ENCODE data around the gene TCEANC2. TPM values are rescaled to one million over a fixed set of nuclear protein-coding genes. Genes with fewer than 3 reads are reported as not detected.

The TCEANC2 gene
- total and polyA plus RNA-seq, 4 donors: 0.89 to 2.1 (median 1.7) TPM

DNA sequence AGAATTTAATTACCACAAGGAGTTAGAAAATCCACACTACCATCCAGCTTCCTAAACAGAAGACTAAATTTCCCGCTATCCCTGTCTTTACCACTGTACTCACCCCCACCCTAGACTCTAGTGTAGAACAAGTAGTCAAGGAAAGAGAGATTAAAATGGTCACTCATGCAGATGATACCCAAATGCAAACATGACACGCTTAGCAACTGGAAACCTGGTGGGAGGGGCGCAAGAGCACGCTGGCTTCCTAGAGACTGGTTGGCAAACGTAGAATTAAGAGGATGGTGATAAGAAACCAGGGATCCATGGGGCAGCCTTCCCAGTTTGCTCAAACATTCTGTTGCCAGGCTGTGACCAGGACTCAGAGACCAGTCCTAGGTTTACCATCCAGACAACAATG is 25.6 kb upstream of the TCEANC2 start:
- WGBS: 86% methylated on average over 5 of the region's 5 CpGs
- Histone ChIP-seq H3K27ac (ENCODE audit: low read depth in 1 of 2, low read length in 2 of 2) (no peak overlapping the region), H3K4me3 (ENCODE audit: low read depth in 1 of 3, low read length in 3 of 3) (no peak overlapping the region), H3K4me1 (ENCODE audit: control insufficient read depth in 4 of 4, insufficient read depth in 4 of 4, low read length in 3 of 4) (no peaks in the 10 kb centered on the region), H3K9ac (ENCODE audit: low read depth in 1 of 2, low read length in 2 of 2) (no peak overlapping the region), H3K36me3 (ENCODE audit: control insufficient read depth in 4 of 4, insufficient read depth in 3 of 4, low read depth in 1 of 4, low read length in 3 of 4) (peaks cover 0 to 30% (median 15%) of the 10 kb centered on the region in 4 donors), H3K9me3 (ENCODE audit: control insufficient read depth in 4 of 4, low read length in 3 of 4) (no peaks in the 10 kb centered on the region), H3K27me3 (ENCODE audit: control insufficient read depth in 4 of 4, insufficient read depth in 4 of 4, low read length in 3 of 4) (no peaks in the 10 kb centered on the region)
- no peak for DNase-seq (ENCODE audit: low spot score)
- TF ChIP-seq EGR1 (IDR thresholded peaks at IDR 0.05; ENCODE audit: low read depth in 2 of 2) (no peak), JUND (IDR thresholded peaks at IDR 0.05) (no peak), FOXA2 (IDR thresholded peaks at IDR 0.05) (no peak), YY1 (IDR thresholded peaks at IDR 0.05) (no peak), REST (IDR thresholded peaks at IDR 0.05) (no peak), RXRA (IDR thresholded peaks at IDR 0.05) (no peak), RAD21 (IDR thresholded peaks at IDR 0.05) (no peak), ATF3 (IDR thresholded peaks at IDR 0.05) (no peak), TAF1 (conservative IDR thresholded peaks at IDR 0.05) (no peak), GABPA (IDR thresholded peaks at IDR 0.05 in 1 of 2, conservative IDR thresholded peaks at IDR 0.05 in 1 of 2) (no peak), HNF4A (conservative IDR thresholded peaks at IDR 0.05) (no peak)
- TF ChIP-seq, protein P1, sequence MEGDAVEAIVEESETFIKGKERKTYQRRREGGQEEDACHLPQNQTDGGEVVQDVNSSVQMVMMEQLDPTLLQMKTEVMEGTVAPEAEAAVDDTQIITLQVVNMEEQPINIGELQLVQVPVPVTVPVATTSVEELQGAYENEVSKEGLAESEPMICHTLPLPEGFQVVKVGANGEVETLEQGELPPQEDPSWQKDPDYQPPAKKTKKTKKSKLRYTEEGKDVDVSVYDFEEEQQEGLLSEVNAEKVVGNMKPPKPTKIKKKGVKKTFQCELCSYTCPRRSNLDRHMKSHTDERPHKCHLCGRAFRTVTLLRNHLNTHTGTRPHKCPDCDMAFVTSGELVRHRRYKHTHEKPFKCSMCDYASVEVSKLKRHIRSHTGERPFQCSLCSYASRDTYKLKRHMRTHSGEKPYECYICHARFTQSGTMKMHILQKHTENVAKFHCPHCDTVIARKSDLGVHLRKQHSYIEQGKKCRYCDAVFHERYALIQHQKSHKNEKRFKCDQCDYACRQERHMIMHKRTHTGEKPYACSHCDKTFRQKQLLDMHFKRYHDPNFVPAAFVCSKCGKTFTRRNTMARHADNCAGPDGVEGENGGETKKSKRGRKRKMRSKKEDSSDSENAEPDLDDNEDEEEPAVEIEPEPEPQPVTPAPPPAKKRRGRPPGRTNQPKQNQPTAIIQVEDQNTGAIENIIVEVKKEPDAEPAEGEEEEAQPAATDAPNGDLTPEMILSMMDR (IDR thresholded peaks at IDR 0.05; ENCODE audit: low read depth, low read length, missing input control): no peak

DNA sequence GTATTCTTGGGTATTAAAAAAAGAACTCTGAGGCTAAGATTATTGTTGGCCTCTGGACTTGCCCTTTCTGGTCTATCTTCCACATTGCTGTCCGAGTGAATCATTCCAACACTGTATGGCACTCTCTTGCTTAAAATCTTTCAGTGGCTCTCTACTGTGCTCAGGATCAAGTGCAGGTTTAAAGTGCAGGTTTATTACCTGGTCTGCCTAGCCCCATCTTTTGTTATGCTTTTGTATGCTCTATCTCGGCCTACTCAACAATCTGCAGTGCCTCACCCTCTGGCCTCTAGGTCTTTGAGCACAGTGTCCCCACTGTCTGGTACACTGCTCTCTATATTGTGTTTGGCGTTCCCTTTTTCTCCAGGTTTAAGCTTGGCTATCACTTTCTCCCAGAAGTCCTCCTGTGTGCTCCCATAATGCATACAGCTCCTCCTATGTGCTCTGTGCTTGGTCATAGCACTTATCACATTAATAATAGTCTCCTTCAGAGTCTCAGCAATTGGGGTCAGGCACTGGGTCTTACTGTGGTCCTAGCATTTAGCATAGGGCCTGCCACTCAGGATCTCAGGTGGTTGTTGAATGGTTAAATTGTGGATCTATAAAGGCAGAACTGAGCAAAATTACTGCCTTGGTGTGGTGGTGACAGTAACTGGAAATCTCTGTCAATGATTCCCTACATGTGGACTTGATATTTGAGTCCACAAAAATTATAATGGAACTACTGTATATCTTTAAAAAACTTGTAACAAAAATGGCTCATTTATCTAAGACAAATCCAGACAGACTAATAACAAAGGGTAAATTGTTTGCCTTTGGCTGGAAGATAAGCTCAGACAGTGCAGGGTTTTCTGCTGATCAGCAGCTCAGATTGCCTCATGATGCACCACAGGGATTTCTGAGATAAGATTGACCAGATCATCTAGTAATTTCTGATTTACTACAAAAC is 24.8 kb upstream of the TCEANC2 start:
- Histone ChIP-seq H3K9ac (ENCODE audit: low read depth in 1 of 2, low read length in 2 of 2) (no peak overlapping the region), H3K36me3 (ENCODE audit: control insufficient read depth in 4 of 4, insufficient read depth in 3 of 4, low read depth in 1 of 4, low read length in 3 of 4) (peaks cover 0 to 30% (median 18%) of the 10 kb centered on the region in 4 donors), H3K4me1 (ENCODE audit: control insufficient read depth in 4 of 4, insufficient read depth in 4 of 4, low read length in 3 of 4) (no peaks in the 10 kb centered on the region), H3K4me3 (ENCODE audit: low read depth in 1 of 3, low read length in 3 of 3) (no peak overlapping the region), H3K9me3 (ENCODE audit: control insufficient read depth in 4 of 4, low read length in 3 of 4) (no peaks in the 10 kb centered on the region), H3K27ac (ENCODE audit: low read depth in 1 of 2, low read length in 2 of 2) (no peak overlapping the region), H3K27me3 (ENCODE audit: control insufficient read depth in 4 of 4, insufficient read depth in 4 of 4, low read length in 3 of 4) (no peaks in the 10 kb centered on the region)
- TF ChIP-seq HNF4G (IDR thresholded peaks at IDR 0.05): no peak
- TF ChIP-seq ATF3 (IDR thresholded peaks at IDR 0.05): no peak
- TF ChIP-seq RXRA (IDR thresholded peaks at IDR 0.05): no peak
- no peak for TF ChIP-seq SP1 (IDR thresholded peaks at IDR 0.05)
- no peak for TF ChIP-seq JUND (IDR thresholded peaks at IDR 0.05)
- TF ChIP-seq FOXA1 (IDR thresholded peaks at IDR 0.05): no peak
- no peak for DNase-seq (ENCODE audit: low spot score)
- WGBS: 88% methylated on average over 3 of the region's 3 CpGs
